Breast epithelium (tissue), 3 donors: ENCODE results near the gene ACTL9.
"Not testable (repeated sequence)": the region's sequence is repeated elsewhere in the genome, so short reads cannot be mapped to it uniquely, and the experiment has no call there.

ENCODE experiments used
- POLR2A ChIP-seq: fragments of 450-650 bp; IDR thresholded peaks from one replicate; pipeline ENCODE4 v1.6.1; 2016; ENCODE audit warnings: antibody characterized with exemption, mild to moderate bottlenecking, moderate library complexity
- POLR2AphosphoS5 ChIP-seq, 3 donors: sonication (generic); formaldehyde crosslinking; IDR thresholded peaks; one replicate each; pipeline ENCODE4 v1.6.1; 2017; ENCODE audit warnings: antibody characterized with exemption in 3 of 3
- TF ChIP-seq, protein P1 (sequence below), 3 donors: fragments of 450-650 bp; IDR thresholded peaks; one replicate each; pipeline ENCODE4 v1.5.1; 2016 to 2017; ENCODE audit warnings: antibody characterized with exemption in 3 of 3, mild to moderate bottlenecking in 3 of 3, moderate library complexity in 3 of 3

GRCh38 chr19:8705304-8705703 is 6.7 kb upstream of the ACTL9 start:
- TF ChIP-seq, protein P1, sequence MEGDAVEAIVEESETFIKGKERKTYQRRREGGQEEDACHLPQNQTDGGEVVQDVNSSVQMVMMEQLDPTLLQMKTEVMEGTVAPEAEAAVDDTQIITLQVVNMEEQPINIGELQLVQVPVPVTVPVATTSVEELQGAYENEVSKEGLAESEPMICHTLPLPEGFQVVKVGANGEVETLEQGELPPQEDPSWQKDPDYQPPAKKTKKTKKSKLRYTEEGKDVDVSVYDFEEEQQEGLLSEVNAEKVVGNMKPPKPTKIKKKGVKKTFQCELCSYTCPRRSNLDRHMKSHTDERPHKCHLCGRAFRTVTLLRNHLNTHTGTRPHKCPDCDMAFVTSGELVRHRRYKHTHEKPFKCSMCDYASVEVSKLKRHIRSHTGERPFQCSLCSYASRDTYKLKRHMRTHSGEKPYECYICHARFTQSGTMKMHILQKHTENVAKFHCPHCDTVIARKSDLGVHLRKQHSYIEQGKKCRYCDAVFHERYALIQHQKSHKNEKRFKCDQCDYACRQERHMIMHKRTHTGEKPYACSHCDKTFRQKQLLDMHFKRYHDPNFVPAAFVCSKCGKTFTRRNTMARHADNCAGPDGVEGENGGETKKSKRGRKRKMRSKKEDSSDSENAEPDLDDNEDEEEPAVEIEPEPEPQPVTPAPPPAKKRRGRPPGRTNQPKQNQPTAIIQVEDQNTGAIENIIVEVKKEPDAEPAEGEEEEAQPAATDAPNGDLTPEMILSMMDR (IDR thresholded peaks at IDR 0.05): not testable (repeated sequence)
- TF ChIP-seq POLR2A; POLR2AphosphoS5 (IDR thresholded peaks at IDR 0.05): not testable (repeated sequence)
